MM.1S (cell line): ENCODE results near the gene UQCRQ.

Source experiments
- DNase-seq: peaks from one replicate; pipeline ENCODE4 v3.0.0-alpha.2; 2015
- H2AFZ ChIP-seq: fragments of 300-600 bp; sonication (generic); 2 replicates; pipeline ENCODE4 v1.6.0; 2016; ENCODE audit warnings: antibody characterized with exemption, low read length
- H3F3A ChIP-seq: fragments of 300-600 bp; sonication (generic); 2 replicates; pipeline ENCODE4 v1.6.1; 2016; ENCODE audit warnings: mild to moderate bottlenecking, antibody characterized with exemption, low read length, moderate library complexity, mixed read lengths; ENCODE audit not compliant: insufficient read depth
- H3K27ac ChIP-seq: fragments of 300-600 bp; sonication (generic); 2 replicates; pipeline ENCODE4 v1.5.1; 2016; ENCODE audit warnings: mild to moderate bottlenecking, low read length
- H3K27me3 ChIP-seq: fragments of 300-600 bp; sonication (generic); replicated peaks from 2 replicates; pipeline ENCODE4 v1.6.0; 2016; ENCODE audit warnings: low read length; ENCODE audit not compliant: insufficient read depth
- H3K36me3 ChIP-seq: fragments of 300-600 bp; sonication (generic); replicated peaks from 2 replicates; pipeline ENCODE4 v1.6.1; 2016; ENCODE audit warnings: mild to moderate bottlenecking, low read length, mixed read lengths; ENCODE audit not compliant: insufficient read depth
- H3K4me1 ChIP-seq: fragments of 300-600 bp; sonication (generic); 2 replicates; pipeline ENCODE4 v1.6.1; 2016; ENCODE audit warnings: low read length, mixed read lengths
- H3K4me2 ChIP-seq: fragments of 300-600 bp; sonication (generic); 2 replicates; pipeline ENCODE4 v1.6.0; 2016; ENCODE audit warnings: low read depth, low read length
- H3K4me3 ChIP-seq: fragments of 300-600 bp; sonication (generic); 2 replicates; pipeline ENCODE4 v1.5.1; 2016; ENCODE audit warnings: low read length, mixed read lengths
- H3K79me2 ChIP-seq: fragments of 300-600 bp; sonication (generic); 2 replicates; pipeline ENCODE4 v1.6.1; 2016; ENCODE audit warnings: mixed run types, low read length, mixed read lengths
- H3K9ac ChIP-seq: fragments of 300-600 bp; sonication (generic); 2 replicates; pipeline ENCODE4 v1.6.1; 2016; ENCODE audit warnings: low read length, mixed read lengths
- H3K9me2 ChIP-seq: fragments of 300-600 bp; sonication (generic); replicated peaks from 2 replicates; pipeline ENCODE4 v1.6.1; 2016; ENCODE audit warnings: mild to moderate bottlenecking, low read length, mixed read lengths; ENCODE audit not compliant: insufficient read depth
- H3K9me3 ChIP-seq: fragments of 300-600 bp; sonication (generic); replicated peaks from 2 replicates; pipeline ENCODE4 v1.6.1; 2016; ENCODE audit warnings: mild to moderate bottlenecking, low read length, mixed read lengths; ENCODE audit not compliant: insufficient read depth
- H4K20me1 ChIP-seq: fragments of 300-600 bp; sonication (generic); 2 replicates; pipeline ENCODE4 v1.6.1; 2016; ENCODE audit warnings: mild to moderate bottlenecking, low read length, moderate library complexity, mixed read lengths; ENCODE audit not compliant: insufficient read depth
- EZH2 ChIP-seq: fragments of 300-600 bp; sonication (generic); optimal IDR thresholded peaks from 2 replicates; pipeline ENCODE3; 2017; ENCODE audit warnings: low read depth, mild to moderate bottlenecking, antibody characterized with exemption, low read length, mixed read lengths
- EZH2phosphoT487 ChIP-seq: fragments of 300-600 bp; sonication (generic); IDR thresholded peaks from 2 replicates; pipeline ENCODE4 v1.6.1; 2018; ENCODE audit warnings: antibody characterized with exemption, low read length
- TF ChIP-seq, protein P1 (sequence below): fragments of 300-600 bp; sonication (generic); IDR thresholded peaks from 2 replicates; pipeline ENCODE4 v1.5.1; 2016; ENCODE audit warnings: antibody characterized with exemption, low read length, mixed read lengths

The UQCRQ gene

GRCh38 chr5:132856011-132856410 is 10.4 kb upstream of the UQCRQ start:
- H3F3A ChIP-seq = no peaks in the 10 kb centered on the region
- TF ChIP-seq EZH2 (no peak), EZH2phosphoT487 (no peak)
- TF ChIP-seq, protein P1, sequence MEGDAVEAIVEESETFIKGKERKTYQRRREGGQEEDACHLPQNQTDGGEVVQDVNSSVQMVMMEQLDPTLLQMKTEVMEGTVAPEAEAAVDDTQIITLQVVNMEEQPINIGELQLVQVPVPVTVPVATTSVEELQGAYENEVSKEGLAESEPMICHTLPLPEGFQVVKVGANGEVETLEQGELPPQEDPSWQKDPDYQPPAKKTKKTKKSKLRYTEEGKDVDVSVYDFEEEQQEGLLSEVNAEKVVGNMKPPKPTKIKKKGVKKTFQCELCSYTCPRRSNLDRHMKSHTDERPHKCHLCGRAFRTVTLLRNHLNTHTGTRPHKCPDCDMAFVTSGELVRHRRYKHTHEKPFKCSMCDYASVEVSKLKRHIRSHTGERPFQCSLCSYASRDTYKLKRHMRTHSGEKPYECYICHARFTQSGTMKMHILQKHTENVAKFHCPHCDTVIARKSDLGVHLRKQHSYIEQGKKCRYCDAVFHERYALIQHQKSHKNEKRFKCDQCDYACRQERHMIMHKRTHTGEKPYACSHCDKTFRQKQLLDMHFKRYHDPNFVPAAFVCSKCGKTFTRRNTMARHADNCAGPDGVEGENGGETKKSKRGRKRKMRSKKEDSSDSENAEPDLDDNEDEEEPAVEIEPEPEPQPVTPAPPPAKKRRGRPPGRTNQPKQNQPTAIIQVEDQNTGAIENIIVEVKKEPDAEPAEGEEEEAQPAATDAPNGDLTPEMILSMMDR = no peak
- H3K27me3 ChIP-seq = no peaks in the 10 kb centered on the region
- no peak overlapping the region for H3K9ac ChIP-seq
- no peaks in the 10 kb centered on the region for H3K79me2 ChIP-seq
- no peaks in the 10 kb centered on the region for H4K20me1 ChIP-seq
- no peak overlapping the region for H3K4me2 ChIP-seq
- H3K36me3 ChIP-seq = no peaks in the 10 kb centered on the region
- no peak for DNase-seq
- H2AFZ ChIP-seq = no peak overlapping the region
- no peaks in the 10 kb centered on the region for H3K4me1 ChIP-seq
- H3K4me3 ChIP-seq = no peak overlapping the region
- H3K27ac ChIP-seq = no peak overlapping the region
- no peaks in the 10 kb centered on the region for H3K9me2 ChIP-seq
- H3K9me3 ChIP-seq = no peaks in the 10 kb centered on the region

GRCh38 chr5:132859889-132860437 is 6.5 kb upstream of the UQCRQ start:
- H4K20me1 ChIP-seq = no peaks in the 10 kb centered on the region
- H3F3A ChIP-seq = no peaks in the 10 kb centered on the region
- H3K4me1 ChIP-seq = no peaks in the 10 kb centered on the region
- H3K9me3 ChIP-seq = no peaks in the 10 kb centered on the region
- no peak for TF ChIP-seq EZH2
- TF ChIP-seq EZH2phosphoT487 = no peak
- TF ChIP-seq, protein P1 = no peak
- no peaks in the 10 kb centered on the region for H3K36me3 ChIP-seq
- no peaks in the 10 kb centered on the region for H3K9me2 ChIP-seq
- no peak overlapping the region for H2AFZ ChIP-seq
- no peaks in the 10 kb centered on the region for H3K79me2 ChIP-seq
- H3K4me2 ChIP-seq = no peak overlapping the region
- no peaks in the 10 kb centered on the region for H3K27me3 ChIP-seq
- no peak for DNase-seq
- no peak overlapping the region for H3K4me3 ChIP-seq
- no peak overlapping the region for H3K9ac ChIP-seq
- H3K27ac ChIP-seq = no peak overlapping the region

DNA sequence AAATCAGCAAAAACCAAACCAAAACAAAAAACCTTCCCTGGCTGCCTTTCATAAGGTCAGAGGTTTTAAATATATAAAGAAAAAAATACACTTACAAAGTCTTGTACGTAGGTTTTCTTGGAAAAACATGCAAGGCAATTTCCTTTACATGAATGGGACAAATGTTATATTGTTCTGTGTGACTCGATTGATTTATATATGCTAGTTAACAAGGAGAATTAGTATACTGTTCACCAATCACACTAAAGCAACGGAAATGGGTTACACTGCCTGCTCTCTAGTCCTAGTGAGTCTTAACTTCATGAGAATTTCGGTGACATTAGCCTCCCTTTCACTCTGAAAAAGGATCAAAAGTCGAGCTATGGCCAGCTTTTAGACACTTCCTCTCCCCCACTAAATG is 5.7 kb upstream of the UQCRQ start:
- H3K36me3 ChIP-seq = no peaks in the 10 kb centered on the region
- peaks cover 2% of the 10 kb centered on the region; the same call in 1 of the 2 replicates for H3K79me2 ChIP-seq
- H3K27me3 ChIP-seq = no peaks in the 10 kb centered on the region
- no peak for DNase-seq
- H3K4me2 ChIP-seq = no peak overlapping the region
- H3K4me3 ChIP-seq = no peak overlapping the region
- no peak for TF ChIP-seq EZH2
- no peak for TF ChIP-seq EZH2phosphoT487
- TF ChIP-seq, protein P1 = no peak
- H3K9me3 ChIP-seq = no peaks in the 10 kb centered on the region
- no peak overlapping the region for H2AFZ ChIP-seq
- H3K9me2 ChIP-seq = no peaks in the 10 kb centered on the region
- H3K27ac ChIP-seq = no peak overlapping the region
- no peak overlapping the region for H3K9ac ChIP-seq
- H4K20me1 ChIP-seq = no peaks in the 10 kb centered on the region
- no peaks in the 10 kb centered on the region for H3F3A ChIP-seq
- H3K4me1 ChIP-seq = no peaks in the 10 kb centered on the region
